ENCODE data around the gene SAMD14. TPM values are rescaled to one million over a fixed set of nuclear protein-coding genes. Genes with fewer than 3 reads are reported as not detected.

The SAMD14 gene
- total and polyA plus RNA-seq, 11 donors: 0.44 to 3.9 (median 1.2) TPM

DNA sequence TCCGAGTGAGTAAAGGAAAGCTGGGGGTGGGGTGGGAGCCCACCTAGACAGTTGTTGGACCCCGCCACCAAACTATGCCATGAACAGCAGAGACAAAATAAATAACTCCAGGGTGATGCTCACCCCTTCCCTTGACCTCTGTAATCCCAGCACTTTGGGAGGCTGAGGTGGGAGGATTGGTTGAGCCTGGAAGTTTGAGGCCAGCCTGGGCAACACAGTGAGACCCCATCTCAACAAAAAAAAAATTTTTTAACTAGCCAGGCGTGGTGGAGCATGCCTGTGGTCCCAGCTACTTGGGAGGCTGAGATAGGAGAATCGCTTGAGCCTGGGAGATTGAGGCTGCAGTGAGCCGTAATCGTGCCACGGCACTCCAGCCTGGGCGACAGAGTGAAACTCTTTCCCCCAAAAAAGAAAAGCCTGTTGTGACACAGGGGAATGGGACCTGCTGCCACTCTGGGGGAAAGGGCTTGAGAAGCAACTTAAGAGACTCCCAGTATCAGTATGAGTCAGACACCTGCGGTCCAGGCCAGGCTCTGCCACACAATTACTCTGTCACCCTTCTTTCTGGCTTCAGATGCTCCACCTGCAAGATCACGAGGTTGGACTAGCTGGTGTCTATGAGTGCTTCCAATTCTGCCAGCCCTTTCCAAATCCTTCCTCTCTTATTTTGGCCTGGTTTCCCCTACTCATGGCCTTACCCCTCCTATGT lies 40.9 kb upstream of the SAMD14 start:
- no peaks in the 10 kb centered on the region for H3K27me3 ChIP-seq
- H3K36me3 ChIP-seq: peaks cover 0 to 9% (median 3%) of the 10 kb centered on the region in 9 donors
- TF ChIP-seq, protein P1, sequence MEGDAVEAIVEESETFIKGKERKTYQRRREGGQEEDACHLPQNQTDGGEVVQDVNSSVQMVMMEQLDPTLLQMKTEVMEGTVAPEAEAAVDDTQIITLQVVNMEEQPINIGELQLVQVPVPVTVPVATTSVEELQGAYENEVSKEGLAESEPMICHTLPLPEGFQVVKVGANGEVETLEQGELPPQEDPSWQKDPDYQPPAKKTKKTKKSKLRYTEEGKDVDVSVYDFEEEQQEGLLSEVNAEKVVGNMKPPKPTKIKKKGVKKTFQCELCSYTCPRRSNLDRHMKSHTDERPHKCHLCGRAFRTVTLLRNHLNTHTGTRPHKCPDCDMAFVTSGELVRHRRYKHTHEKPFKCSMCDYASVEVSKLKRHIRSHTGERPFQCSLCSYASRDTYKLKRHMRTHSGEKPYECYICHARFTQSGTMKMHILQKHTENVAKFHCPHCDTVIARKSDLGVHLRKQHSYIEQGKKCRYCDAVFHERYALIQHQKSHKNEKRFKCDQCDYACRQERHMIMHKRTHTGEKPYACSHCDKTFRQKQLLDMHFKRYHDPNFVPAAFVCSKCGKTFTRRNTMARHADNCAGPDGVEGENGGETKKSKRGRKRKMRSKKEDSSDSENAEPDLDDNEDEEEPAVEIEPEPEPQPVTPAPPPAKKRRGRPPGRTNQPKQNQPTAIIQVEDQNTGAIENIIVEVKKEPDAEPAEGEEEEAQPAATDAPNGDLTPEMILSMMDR (IDR thresholded peaks at IDR 0.05): no peak
- no peak for TF ChIP-seq POLR2A (IDR thresholded peaks at IDR 0.05)
- peak in 1 of 4 donors; percentile 9 for ATAC-seq
- intact Hi-C loops (cut with DNase I): no loop called here
- peak overlapping the region in 11 of 12 donors; percentile 39 to 94 (median 58) for H3K27ac ChIP-seq
- peak in 2 of 5 donors; percentile 24 to 29 for DNase-seq
- H3K4me1 ChIP-seq: peaks cover 0 to 76% (median 22%) of the 10 kb centered on the region in 12 donors
- no peaks in the 10 kb centered on the region for H3K9me3 ChIP-seq
- H3K4me3 ChIP-seq: no peak overlapping the region
- WGBS, 4 donors: 72 to 85% (median 83%) methylated on average over 10 of the region's 10 CpGs

DNA sequence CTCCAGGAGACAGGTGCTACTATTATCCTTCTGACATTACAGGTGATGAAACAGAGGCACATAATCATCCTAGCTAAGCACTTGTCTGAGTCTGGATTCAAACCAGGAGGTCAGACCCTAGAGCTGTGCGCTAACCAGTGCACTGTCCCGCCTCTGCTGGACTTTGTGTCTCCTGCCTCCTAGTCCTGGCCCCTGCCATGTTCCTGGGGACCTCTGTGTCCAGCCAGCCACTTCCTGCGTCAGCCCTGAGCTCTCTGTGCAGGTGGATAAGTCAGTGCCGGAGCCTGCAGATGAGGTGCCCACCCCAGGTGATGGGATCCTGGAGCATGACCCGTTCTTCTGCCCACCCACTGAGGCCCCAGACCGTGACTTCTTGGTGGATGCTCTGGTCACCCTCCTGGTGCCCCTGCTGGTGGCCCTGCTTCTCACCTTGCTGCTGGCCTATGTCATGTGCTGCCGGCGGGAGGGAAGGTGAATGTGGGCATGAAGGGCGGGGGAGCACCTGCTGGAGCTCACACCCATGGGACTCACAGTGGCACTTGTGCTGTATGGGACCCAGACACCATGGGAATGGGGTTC lies 40.0 kb upstream of the SAMD14 start:
- peak in 3 of 5 donors; percentile 21 to 56 (median 27) for DNase-seq
- Histone ChIP-seq H3K36me3 (peaks cover 0 to 9% (median 3%) of the 10 kb centered on the region in 9 donors), H3K4me1 (peaks cover 0 to 77% (median 22%) of the 10 kb centered on the region in 12 donors), H3K27me3 (no peaks in the 10 kb centered on the region), H3K9me3 (no peaks in the 10 kb centered on the region), H3K4me3 (no peak overlapping the region), H3K27ac (peak overlapping the region in 5 of 12 donors; percentile 51 to 94 (median 58))
- 82 to 88% (median 85%) methylated on average over 9 of the region's 9 CpGs for WGBS, 4 donors
- intact Hi-C loops (cut with DNase I): loop anchor here in 6 of 10 donors (2.0 to 10.0 kb wide), 3 partner anchors 29 to 55 kb away; partner anchors contain the start of gene SAMD14 (in 3 of the 6)
- ATAC-seq: no peak
- TF ChIP-seq POLR2A (IDR thresholded peaks at IDR 0.05): no peak
- TF ChIP-seq, protein P1 (IDR thresholded peaks at IDR 0.05): no peak

DNA sequence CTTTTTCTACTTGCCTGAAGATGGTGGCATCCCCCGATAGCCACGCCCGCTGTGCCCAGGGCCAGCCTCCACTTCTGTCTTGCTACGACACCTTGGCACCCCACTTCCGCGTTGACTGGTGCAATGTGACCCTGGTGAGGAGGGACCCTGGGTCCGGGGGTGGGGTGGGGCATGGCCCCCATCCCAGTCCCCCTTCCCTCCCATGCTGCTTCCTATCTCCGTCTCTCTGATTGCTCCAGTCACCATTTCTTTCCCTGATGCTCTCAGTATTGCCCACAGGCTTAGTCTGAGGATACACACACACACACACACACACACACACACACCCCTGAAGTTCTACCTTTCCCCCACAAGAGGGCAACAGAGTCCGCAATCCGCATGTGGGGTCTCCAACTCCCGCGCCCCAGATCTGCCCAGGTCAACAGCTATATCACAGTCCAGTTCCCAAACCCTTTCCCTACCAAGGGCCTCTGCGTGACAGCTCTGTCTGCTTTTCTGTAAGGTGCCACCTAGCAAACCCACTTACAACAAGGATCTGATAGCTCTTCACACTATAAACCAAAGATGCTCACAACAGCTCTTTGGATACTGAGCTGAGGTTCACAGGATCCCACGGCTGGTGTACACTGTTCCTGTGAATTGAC lies 39.3 kb upstream of the SAMD14 start:
- no peak for TF ChIP-seq POLR2A (IDR thresholded peaks at IDR 0.05)
- TF ChIP-seq, protein P1 (IDR thresholded peaks at IDR 0.05): peak; percentile 30 to 71 (median 52)
- no peaks in the 10 kb centered on the region for H3K27me3 ChIP-seq
- peak in 3 of 5 donors; percentile 47 to 59 (median 52) for DNase-seq
- peak in 3 of 4 donors; percentile 4 to 19 (median 6) for ATAC-seq
- 31 to 45% (median 39%) methylated on average over 14 of the region's 14 CpGs for WGBS, 4 donors
- H3K9me3 ChIP-seq: no peaks in the 10 kb centered on the region
- intact Hi-C loops (cut with DNase I): loop anchor here in 6 of 10 donors (2.0 to 10.0 kb wide), 3 partner anchors 30 to 54 kb away; partner anchors contain the start of gene SAMD14 (in 3 of the 6)
- no peak overlapping the region for H3K4me3 ChIP-seq
- peaks cover 0 to 9% (median 3%) of the 10 kb centered on the region in 9 donors for H3K36me3 ChIP-seq
- H3K4me1 ChIP-seq: peaks cover 0 to 80% (median 23%) of the 10 kb centered on the region in 12 donors
- H3K27ac ChIP-seq: peak overlapping the region in 4 of 12 donors; percentile 9 to 94 (median 30)

Data from heart left ventricle (tissue), 16 donors.